ENCODE measurements around the gene ABHD4.

GRCh38 chr14:22657861-22658260 lies 59.8 kb downstream of the ABHD4 start:
- TF ChIP-seq CTCF (conservative IDR thresholded peaks at IDR 0.05; ENCODE audit: low read depth, low read length): peak; percentile 56
- TF ChIP-seq SMC3 (IDR thresholded peaks at IDR 0.05; ENCODE audit: low read depth, low read length): peak; percentile 35; the same call in 1 of the 2 replicates
